ENCODE results near the gene COL1A2. TPM values are rescaled to one million over a fixed set of nuclear protein-coding genes. Genes with fewer than 3 reads are reported as not detected.

The COL1A2 gene
- total RNA-seq, 1 donor, result 11,912 TPM

GRCh38 chr7:94395141-94396036 lies 694 bp downstream of the COL1A2 start:
- TF ChIP-seq CTCF (IDR thresholded peaks at IDR 0.05; ENCODE audit: extremely low read depth, low read depth, low read length), result peak; percentile 81
- H3K4me3 ChIP-seq (ENCODE audit: insufficient read depth, low read length), result peak overlapping the region; percentile 94
- H3K27me3 ChIP-seq (ENCODE audit: insufficient read depth, low read length), result no peaks in the 10 kb centered on the region
- peaks cover 44% of the 10 kb centered on the region for H3K4me1 ChIP-seq (ENCODE audit: insufficient read depth, low read length)
- H3K36me3 ChIP-seq (ENCODE audit: insufficient read depth, low read length), result peaks cover 52% of the 10 kb centered on the region
- peak overlapping the region; percentile 99 for H3K27ac ChIP-seq (ENCODE audit: low read depth, low read length)
- H3K4me2 ChIP-seq (ENCODE audit: insufficient read depth, low read length), result peak overlapping the region; percentile 80
- H4K20me1 ChIP-seq (ENCODE audit: insufficient read depth, low read length), result peaks cover 52% of the 10 kb centered on the region
- H3K9me3 ChIP-seq (ENCODE audit: low read depth, low read length), result no peaks in the 10 kb centered on the region
- peak; percentile 71 for DNase-seq (ENCODE audit: insufficient read length, low spot score, missing footprints)
- no peak overlapping the region for H2AFZ ChIP-seq (ENCODE audit: low read length)
- H3K79me2 ChIP-seq (ENCODE audit: insufficient read depth, low read length), result peaks cover 56% of the 10 kb centered on the region

GRCh38 chr7:94396037-94396431 lies 1.3 kb downstream of the COL1A2 start:
- Histone ChIP-seq H3K4me1 (ENCODE audit: insufficient read depth, low read length) (peaks cover 51% of the 10 kb centered on the region), H3K36me3 (ENCODE audit: insufficient read depth, low read length) (peaks cover 58% of the 10 kb centered on the region), H3K4me2 (ENCODE audit: insufficient read depth, low read length) (peak overlapping the region; percentile 80), H3K4me3 (ENCODE audit: insufficient read depth, low read length) (peak overlapping the region; percentile 94), H3K27ac (ENCODE audit: low read depth, low read length) (peak overlapping the region; percentile 99), H2AFZ (ENCODE audit: low read length) (no peak overlapping the region), H3K79me2 (ENCODE audit: insufficient read depth, low read length) (peaks cover 63% of the 10 kb centered on the region), H4K20me1 (ENCODE audit: insufficient read depth, low read length) (peaks cover 58% of the 10 kb centered on the region), H3K27me3 (ENCODE audit: insufficient read depth, low read length) (no peaks in the 10 kb centered on the region), H3K9me3 (ENCODE audit: low read depth, low read length) (no peaks in the 10 kb centered on the region)
- DNase-seq (ENCODE audit: insufficient read length, low spot score, missing footprints), result no peak
- no peak for TF ChIP-seq CTCF (IDR thresholded peaks at IDR 0.05; ENCODE audit: extremely low read depth, low read depth, low read length)

- no peak for TF ChIP-seq CTCF (IDR thresholded peaks at IDR 0.05; ENCODE audit: extremely low read depth, low read depth, low read length)
- H3K4me2 ChIP-seq (ENCODE audit: insufficient read depth, low read length), result peak overlapping the region; percentile 80
- peak overlapping the region; percentile 94 for H3K4me3 ChIP-seq (ENCODE audit: insufficient read depth, low read length)
- no peak overlapping the region for H2AFZ ChIP-seq (ENCODE audit: low read length)
- no peaks in the 10 kb centered on the region for H3K27me3 ChIP-seq (ENCODE audit: insufficient read depth, low read length)
- H3K79me2 ChIP-seq (ENCODE audit: insufficient read depth, low read length), result peaks cover 66% of the 10 kb centered on the region
- H4K20me1 ChIP-seq (ENCODE audit: insufficient read depth, low read length), result peaks cover 60% of the 10 kb centered on the region
- peaks cover 62% of the 10 kb centered on the region for H3K36me3 ChIP-seq (ENCODE audit: insufficient read depth, low read length)
- peaks cover 52% of the 10 kb centered on the region for H3K4me1 ChIP-seq (ENCODE audit: insufficient read depth, low read length)
- no peaks in the 10 kb centered on the region for H3K9me3 ChIP-seq (ENCODE audit: low read depth, low read length)
- DNase-seq (ENCODE audit: insufficient read length, low spot score, missing footprints), result no peak
- peak overlapping the region; percentile 99 for H3K27ac ChIP-seq (ENCODE audit: low read depth, low read length)
Observed at GRCh38 chr7:94396596-94396995, 1.9 kb downstream of the COL1A2 start.

GRCh38 chr7:94397722-94398121 lies 3.0 kb downstream of the COL1A2 start:
- peaks cover 65% of the 10 kb centered on the region for H4K20me1 ChIP-seq (ENCODE audit: insufficient read depth, low read length)
- peak overlapping the region; percentile 99 for H3K27ac ChIP-seq (ENCODE audit: low read depth, low read length)
- H2AFZ ChIP-seq (ENCODE audit: low read length), result no peak overlapping the region
- H3K4me1 ChIP-seq (ENCODE audit: insufficient read depth, low read length), result peaks cover 52% of the 10 kb centered on the region
- H3K4me2 ChIP-seq (ENCODE audit: insufficient read depth, low read length), result peak overlapping the region; percentile 80
- no peaks in the 10 kb centered on the region for H3K9me3 ChIP-seq (ENCODE audit: low read depth, low read length)
- no peak for TF ChIP-seq CTCF (IDR thresholded peaks at IDR 0.05; ENCODE audit: extremely low read depth, low read depth, low read length)
- H3K79me2 ChIP-seq (ENCODE audit: insufficient read depth, low read length), result peaks cover 77% of the 10 kb centered on the region
- DNase-seq (ENCODE audit: insufficient read length, low spot score, missing footprints), result no peak
- no peaks in the 10 kb centered on the region for H3K27me3 ChIP-seq (ENCODE audit: insufficient read depth, low read length)
- H3K4me3 ChIP-seq (ENCODE audit: insufficient read depth, low read length), result peak overlapping the region; percentile 94
- peaks cover 74% of the 10 kb centered on the region for H3K36me3 ChIP-seq (ENCODE audit: insufficient read depth, low read length)
